PC-3 (cell line): ENCODE results near the gene OGFOD3.

Experiments
- CTCF ChIP-seq: fragments of 300-600 bp; sonication (generic); conservative IDR thresholded peaks from 2 replicates; pipeline ENCODE4 v1.5.1; 2017; ENCODE audit warnings: antibody characterized with exemption, low read depth, mild to moderate bottlenecking, low read length
- EZH2 ChIP-seq: fragments of 300-600 bp; sonication (generic); IDR thresholded peaks from one replicate; pipeline ENCODE4 v1.6.1; 2017; ENCODE audit warnings: antibody characterized with exemption, mild to moderate bottlenecking, low read length; ENCODE audit not compliant: unreplicated experiment
- EZH2phosphoT487 ChIP-seq: fragments of 300-600 bp; sonication (generic); IDR thresholded peaks from 2 replicates; pipeline ENCODE4 v1.6.1; 2018; ENCODE audit warnings: mild to moderate bottlenecking, antibody characterized with exemption, low read length, borderline replicate concordance

DNA sequence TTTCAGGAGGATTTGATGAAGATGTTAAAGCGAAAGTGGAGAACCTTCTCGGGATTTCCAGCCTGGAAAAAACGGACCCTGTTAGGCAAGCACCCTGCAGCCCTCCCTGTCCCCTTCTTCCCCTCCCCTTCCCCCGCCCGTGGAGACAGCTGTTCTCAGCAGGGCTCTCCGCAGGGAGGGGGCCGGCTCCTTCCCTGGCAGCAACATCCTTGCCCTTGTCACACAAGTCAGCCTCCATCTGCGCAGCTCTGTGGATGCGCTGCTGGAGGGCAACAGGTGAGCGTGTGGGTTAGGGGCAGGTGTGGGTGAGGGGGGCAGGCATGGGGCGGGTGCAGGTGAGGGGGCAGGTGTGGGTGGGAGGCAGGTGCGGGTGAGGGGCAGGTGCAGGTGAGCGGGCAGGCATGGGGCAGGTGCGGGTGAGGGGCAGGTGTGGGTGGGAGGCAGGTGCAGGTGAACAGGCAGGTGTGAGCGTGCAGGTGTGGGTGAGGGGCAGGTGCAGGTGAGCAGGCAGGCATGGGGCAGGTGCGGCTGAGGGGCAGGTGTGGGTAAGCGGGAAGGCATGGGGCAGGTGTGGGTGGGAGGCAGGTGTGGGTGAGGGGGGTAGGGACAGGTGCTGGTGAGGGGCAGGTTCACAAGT is 22.7 kb upstream of the OGFOD3 start:
- TF ChIP-seq CTCF: no peak
- TF ChIP-seq EZH2: no peak
- no peak for TF ChIP-seq EZH2phosphoT487
